Left lung (tissue), 10 donors: Measurements from ENCODE around the gene VSTM2B. TPM values are rescaled to one million over a fixed set of nuclear protein-coding genes. Genes with fewer than 3 reads are reported as not detected.

Experiments
- ATAC-seq: fragments of 200-7000 bp; cut with Tn5 transposase; one replicate; pipeline ENCODE4 v1.9.1; 2020; ENCODE audit warnings: moderate library complexity
- DNase-seq, 4 donors: peaks; one replicate each; pipeline ENCODE4 v3.0.0-alpha.2; 2013 to 2020
- H3K27ac ChIP-seq, 2 donors: fragments of 200-600 bp; sonication (generic) in 1 of 2; one replicate each; pipeline versions ENCODE4 v1.5.0 to v1.8.0; 2020 to 2021
- H3K27me3 ChIP-seq, 2 donors: fragments of 200-600 bp; sonication (generic) in 1 of 2; one replicate each; pipeline versions ENCODE4 v1.5.0 to v1.8.0; 2020 to 2021
- H3K36me3 ChIP-seq, 2 donors: fragments of 200-600 bp; sonication (generic) in 1 of 2; one replicate each; pipeline versions ENCODE4 v1.5.0 to v1.8.0; 2020 to 2021
- H3K4me1 ChIP-seq, 2 donors: fragments of 200-600 bp; one replicate each; pipeline ENCODE4 v1.8.0; 2021
- H3K4me3 ChIP-seq, 2 donors: fragments of 200-600 bp; sonication (generic) in 1 of 2; one replicate each; pipeline versions ENCODE4 v1.5.0 to v1.8.0; 2020 to 2021; ENCODE audit warnings: mild to moderate bottlenecking in 1 of 2
- H3K9me3 ChIP-seq, 2 donors: fragments of 200-600 bp; sonication (generic) in 1 of 2; one replicate each; pipeline versions ENCODE4 v1.5.0 to v1.8.0; 2020 to 2021
- intact Hi-C, 2 donors: fragments of 100-400 bp; cut with DNase I; formaldehyde crosslinking; loops; one replicate each; pipeline versions ENCODE4 v1.11.2 to v1.14.2; 2022
- polyA plus RNA-seq, 6 donors: library from polyadenylated mRNA; unstranded; fragments of 120-200 nt; gene quantifications; one replicate each; pipeline ENCODE4 v1.2.1, GENCODE V29; 2013; ENCODE audit not compliant: insufficient read length in 6 of 6
- total RNA-seq, 2 donors: library from RNA; stranded (reverse); fragmentation: NEBNext Ultra II Directional; extraction: Animal tissue kit (Norgen Biotek cat#: 25700); gene quantifications; one replicate each; pipeline ENCODE4 v1.2.1, GENCODE V29; 2021
- TF ChIP-seq, protein P1 (sequence below), 2 donors: fragments of 200-600 bp; sonication (generic) in 1 of 2; IDR thresholded peaks; one replicate each; pipeline versions ENCODE4 v1.5.0 to v1.8.0; 2021; ENCODE audit warnings: antibody characterized with exemption in 2 of 2
- donor health status: DM: no; HTN: yes; CAD: no.
- donor health status: DM: no; HTN: no; CAD: no.

VSTM2B gene
- total and polyA plus RNA-seq, 8 donors, result not detected

DNA sequence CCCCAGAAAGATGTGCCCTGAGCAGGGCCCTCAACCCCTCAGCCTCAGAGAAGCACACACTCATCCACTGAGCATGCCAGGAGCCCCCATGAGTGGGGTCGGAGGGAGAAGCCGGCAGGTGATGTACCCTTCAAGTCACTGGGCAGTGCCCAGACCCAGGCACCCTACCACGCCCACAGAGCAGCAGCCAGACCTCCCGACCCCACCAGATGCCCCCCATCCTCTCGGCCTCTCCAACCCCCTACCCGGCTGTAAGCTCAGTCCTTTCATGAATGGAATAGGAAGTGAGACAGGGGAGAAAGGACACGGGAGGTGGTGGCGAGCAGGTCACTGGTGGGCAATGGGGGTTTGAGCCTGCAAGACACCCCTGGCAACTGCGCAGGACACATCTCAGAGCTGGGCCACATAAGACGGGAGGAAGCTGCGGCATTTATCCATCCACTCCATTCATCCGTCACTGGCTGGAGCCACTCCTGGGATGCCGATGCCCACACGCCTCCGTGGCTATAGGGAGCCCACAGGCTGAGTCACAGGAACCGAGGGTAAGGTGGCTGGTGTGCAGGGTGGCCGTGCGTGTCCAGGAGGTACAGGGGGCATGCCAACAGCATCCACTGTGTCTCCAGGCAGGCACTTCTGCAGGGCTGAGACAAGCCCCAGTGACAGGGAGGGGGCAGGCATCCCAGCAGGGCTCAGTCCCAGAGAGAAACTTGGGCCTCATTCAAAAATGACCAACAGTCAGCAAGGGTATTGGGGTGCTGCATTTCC is 23.8 kb upstream of the VSTM2B start:
- intact Hi-C loops, result no loop called here
- TF ChIP-seq, protein P1, sequence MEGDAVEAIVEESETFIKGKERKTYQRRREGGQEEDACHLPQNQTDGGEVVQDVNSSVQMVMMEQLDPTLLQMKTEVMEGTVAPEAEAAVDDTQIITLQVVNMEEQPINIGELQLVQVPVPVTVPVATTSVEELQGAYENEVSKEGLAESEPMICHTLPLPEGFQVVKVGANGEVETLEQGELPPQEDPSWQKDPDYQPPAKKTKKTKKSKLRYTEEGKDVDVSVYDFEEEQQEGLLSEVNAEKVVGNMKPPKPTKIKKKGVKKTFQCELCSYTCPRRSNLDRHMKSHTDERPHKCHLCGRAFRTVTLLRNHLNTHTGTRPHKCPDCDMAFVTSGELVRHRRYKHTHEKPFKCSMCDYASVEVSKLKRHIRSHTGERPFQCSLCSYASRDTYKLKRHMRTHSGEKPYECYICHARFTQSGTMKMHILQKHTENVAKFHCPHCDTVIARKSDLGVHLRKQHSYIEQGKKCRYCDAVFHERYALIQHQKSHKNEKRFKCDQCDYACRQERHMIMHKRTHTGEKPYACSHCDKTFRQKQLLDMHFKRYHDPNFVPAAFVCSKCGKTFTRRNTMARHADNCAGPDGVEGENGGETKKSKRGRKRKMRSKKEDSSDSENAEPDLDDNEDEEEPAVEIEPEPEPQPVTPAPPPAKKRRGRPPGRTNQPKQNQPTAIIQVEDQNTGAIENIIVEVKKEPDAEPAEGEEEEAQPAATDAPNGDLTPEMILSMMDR (IDR thresholded peaks at IDR 0.05), result no peak
- H3K4me3 ChIP-seq, result no peak overlapping the region

DNA sequence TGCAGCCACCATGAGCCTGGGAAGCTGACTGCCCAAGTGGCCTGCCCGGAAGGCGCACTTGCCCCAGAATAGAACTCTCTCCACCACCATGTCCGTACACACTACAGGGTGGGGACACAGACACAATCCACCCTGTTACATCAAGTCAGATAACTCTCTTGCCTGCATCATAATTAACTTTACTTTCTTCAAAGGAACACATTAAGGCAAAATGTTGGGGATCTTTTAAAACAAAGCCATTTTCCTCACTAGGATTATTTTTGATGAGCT is 23.3 kb upstream of the VSTM2B start:
- TF ChIP-seq, protein P1 (IDR thresholded peaks at IDR 0.05), result no peak
- Histone ChIP-seq H3K4me1 (no peaks in the 10 kb centered on the region), H3K36me3 (no peaks in the 10 kb centered on the region), H3K4me3 (no peak overlapping the region), H3K27ac (no peak overlapping the region), H3K27me3 (peaks cover 0 to 19% of the 10 kb centered on the region in 2 donors), H3K9me3 (no peaks in the 10 kb centered on the region)
- DNase-seq, result no peak
- ATAC-seq, result no peak
- intact Hi-C loops, result no loop called here

More for the DNA sequence above, 23.8 kb upstream of the VSTM2B start:
- Histone ChIP-seq H3K27me3 (peaks cover 0 to 19% of the 10 kb centered on the region in 2 donors), H3K4me1 (no peaks in the 10 kb centered on the region), H3K36me3 (no peaks in the 10 kb centered on the region), H3K9me3 (no peaks in the 10 kb centered on the region), H3K27ac (no peak overlapping the region)
- no peak for DNase-seq
- ATAC-seq, result no peak

DNA sequence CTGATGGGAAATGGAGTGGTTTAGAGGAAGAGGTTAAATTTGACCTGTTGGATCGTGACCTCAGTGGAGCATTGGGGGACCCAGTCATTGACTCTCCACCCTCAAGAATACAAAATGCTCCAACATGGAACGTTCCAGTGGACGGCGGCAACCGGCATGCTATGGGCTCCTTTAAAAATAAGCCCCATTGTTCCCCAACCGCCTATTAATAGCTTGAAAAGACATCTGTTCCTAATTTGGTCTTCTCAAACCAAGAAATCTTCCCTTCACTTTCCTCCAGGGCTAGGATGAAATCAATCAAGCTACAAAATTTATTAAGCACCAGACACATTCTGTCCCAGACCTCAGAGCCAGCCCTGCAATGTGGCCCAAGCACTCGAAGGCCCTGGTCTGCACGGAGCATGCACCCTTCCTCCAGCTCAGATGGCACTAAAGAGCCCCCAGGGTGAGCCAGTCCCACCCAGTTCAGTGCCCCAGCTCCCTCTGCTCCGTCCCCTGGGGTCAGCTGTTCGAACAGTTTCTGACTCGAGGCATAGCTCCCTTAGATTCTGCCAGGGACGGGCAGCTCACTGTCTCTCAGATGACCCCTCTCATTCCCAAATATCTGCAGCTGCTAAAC is 22.5 kb upstream of the VSTM2B start:
- intact Hi-C loops, result no loop called here
- no peak for ATAC-seq

DNA sequence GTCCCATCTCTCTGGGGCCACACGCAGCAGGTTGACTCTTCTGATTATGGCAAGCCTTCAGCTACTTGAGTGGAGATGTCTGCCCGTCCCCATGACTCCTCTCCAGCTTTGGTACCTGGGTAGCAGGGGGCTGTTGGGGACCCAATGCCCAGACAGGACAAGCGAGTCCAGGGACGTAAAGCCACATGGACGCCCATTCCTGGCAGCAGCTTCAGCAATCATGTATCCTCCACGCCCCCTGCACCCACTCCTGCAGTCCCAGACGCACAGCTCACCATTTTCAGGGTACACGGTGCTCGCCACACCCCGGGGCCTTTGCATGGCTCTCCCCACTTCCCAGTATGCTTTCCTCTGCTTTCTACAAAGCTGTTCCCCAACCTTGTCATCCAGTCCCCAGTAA is 22.0 kb upstream of the VSTM2B start:
- intact Hi-C loops, result no loop called here
- H3K27me3 ChIP-seq, result peaks cover 0 to 30% of the 10 kb centered on the region in 2 donors
- no peak for ATAC-seq
- H3K27ac ChIP-seq, result no peak overlapping the region
- no peaks in the 10 kb centered on the region for H3K36me3 ChIP-seq
- no peak overlapping the region for H3K4me3 ChIP-seq
- DNase-seq, result no peak
- H3K9me3 ChIP-seq, result no peaks in the 10 kb centered on the region
- TF ChIP-seq, protein P1 (IDR thresholded peaks at IDR 0.05), result no peak
- H3K4me1 ChIP-seq, result no peaks in the 10 kb centered on the region

More for the DNA sequence above, 22.5 kb upstream of the VSTM2B start:
- Histone ChIP-seq H3K4me1 (no peaks in the 10 kb centered on the region), H3K4me3 (no peak overlapping the region), H3K27me3 (peaks cover 0 to 25% of the 10 kb centered on the region in 2 donors), H3K27ac (no peak overlapping the region), H3K36me3 (no peaks in the 10 kb centered on the region), H3K9me3 (no peaks in the 10 kb centered on the region)
- TF ChIP-seq, protein P1 (IDR thresholded peaks at IDR 0.05), result no peak
- no peak for DNase-seq

DNA sequence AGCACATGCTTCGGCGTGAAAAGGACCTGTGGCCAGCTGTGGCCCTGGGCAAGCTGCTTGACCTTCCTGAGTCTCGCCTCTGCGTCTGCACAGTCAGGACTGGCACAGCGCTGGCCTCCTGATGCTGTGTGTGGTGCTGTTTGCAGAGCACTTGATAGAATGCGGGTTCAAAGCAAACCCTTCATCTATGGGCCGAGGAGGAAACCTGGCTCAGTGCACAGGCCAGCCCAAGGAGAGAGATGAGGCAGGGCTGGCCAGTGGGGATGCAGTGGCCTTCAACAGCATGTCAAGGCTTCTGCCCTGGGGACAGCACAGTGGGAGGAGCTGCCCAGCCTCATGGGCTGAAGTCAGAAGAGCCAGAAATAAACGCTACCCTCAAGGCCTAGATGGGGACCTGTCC is 21.3 kb upstream of the VSTM2B start:
- no peak for ATAC-seq
- intact Hi-C loops, result no loop called here
- H3K4me3 ChIP-seq, result no peak overlapping the region
- H3K27ac ChIP-seq, result no peak overlapping the region
- no peaks in the 10 kb centered on the region for H3K36me3 ChIP-seq
- no peak for DNase-seq
- peaks cover 0 to 34% of the 10 kb centered on the region in 2 donors for H3K27me3 ChIP-seq
- TF ChIP-seq, protein P1 (IDR thresholded peaks at IDR 0.05), result no peak
- no peaks in the 10 kb centered on the region for H3K4me1 ChIP-seq
- no peaks in the 10 kb centered on the region for H3K9me3 ChIP-seq
